ENCODE measurements around the gene AP3B2.

- TF ChIP-seq CTCF (IDR thresholded peaks at IDR 0.05) (no peak), POLR2A (IDR thresholded peaks at IDR 0.05) (no peak)
These were observed 41.6 kb upstream of the AP3B2 start for GRCh38 chr15:82751308-82751707.
